K562 (cell line): ENCODE measurements around the gene IL11. TPM values are rescaled to one million over a fixed set of nuclear protein-coding genes. Genes with fewer than 3 reads are reported as not detected.

Source experiments
- ATF6 ChIP-seq: sonication (generic); formaldehyde crosslinking; IDR thresholded peaks from 2 replicates; pipeline ENCODE4 v1.4.0; 2020; ENCODE audit warnings: mild to moderate bottlenecking, missing genetic modification reagents
- E4F1 ChIP-seq: fragments of 250-450 bp; sonication (Bioruptor Pico); IDR thresholded peaks from 2 replicates; pipeline ENCODE4 v1.5.0; 2021; ENCODE audit warnings: mild to moderate bottlenecking, borderline replicate concordance
- EP300 ChIP-seq: IDR thresholded peaks from 2 replicates; pipeline ENCODE4 v1.6.1; 2012; ENCODE audit warnings: low read length, improper control_type of control experiment
- HOXB6 ChIP-seq: fragments of 250-450 bp; sonication (Bioruptor Pico); IDR thresholded peaks from 2 replicates; pipeline ENCODE4 v1.5.1; 2022; ENCODE audit warnings: mild to moderate bottlenecking, borderline replicate concordance
- L3MBTL2 ChIP-seq: fragments of 450-650 bp; IDR thresholded peaks from 2 replicates; pipeline ENCODE4 v1.6.1; 2016; ENCODE audit warnings: mild to moderate bottlenecking, moderate library complexity
- MLX ChIP-seq, 2 experiments: fragments of 450-650 bp in 1 of 2; sonication (generic) in 1 of 2; formaldehyde crosslinking; conservative IDR thresholded peaks; 2 replicates each; pipeline versions ENCODE4 v1.4.0 to v1.8.1; 2020 to 2022; ENCODE audit warnings: mild to moderate bottlenecking in 1 of 2, missing genetic modification reagents in 1 of 2
- MXI1 ChIP-seq: IDR thresholded peaks from 2 replicates; pipeline ENCODE4 v1.6.1; 2011; ENCODE audit warnings: low read depth, mild to moderate bottlenecking, improper control_type of control experiment, low read length
- NR0B1 ChIP-seq: fragments of 450-650 bp; IDR thresholded peaks from one replicate; pipeline ENCODE4 v1.6.1; 2018; ENCODE audit warnings: mild to moderate bottlenecking, moderate library complexity; ENCODE audit not compliant: partially characterized antibody
- PREB ChIP-seq: sonication (generic); formaldehyde crosslinking; IDR thresholded peaks from 2 replicates; pipeline ENCODE4 v1.8.1; 2023; ENCODE audit warnings: mild to moderate bottlenecking, missing genetic modification reagents
- RHOXF2B ChIP-seq: fragments of 250-450 bp; sonication (Bioruptor Pico); conservative IDR thresholded peaks from 2 replicates; pipeline ENCODE4 v1.5.1; 2021
- SAFB2 ChIP-seq: fragments of 200-400 bp; formaldehyde crosslinking; IDR thresholded peaks from 2 replicates; pipeline ENCODE4 v1.6.1; 2018; ENCODE audit warnings: borderline replicate concordance, low read length, low read depth, moderate library complexity; ENCODE audit not compliant: severe bottlenecking
- TSC22D4 ChIP-seq: fragments of 450-650 bp; IDR thresholded peaks from 2 replicates; pipeline ENCODE4 v1.6.1; 2016; ENCODE audit warnings: missing genetic modification characterization, missing biosample characterization, control low read depth
- ZFP30 ChIP-seq: fragments of 250-450 bp; sonication (Bioruptor Pico); IDR thresholded peaks from 2 replicates; pipeline ENCODE4 v1.8.0; 2022; ENCODE audit warnings: moderate library complexity, mild to moderate bottlenecking, inconsistent platforms, borderline replicate concordance
- ZNF512 ChIP-seq: IDR thresholded peaks from 2 replicates; pipeline ENCODE4 v1.6.1; 2016; ENCODE audit warnings: missing genetic modification characterization, missing compliant biosample characterization
- ZNF551 ChIP-seq: fragments of 250-450 bp; sonication (Bioruptor Pico); IDR thresholded peaks from 2 replicates; pipeline ENCODE4 v1.5.0; 2021; ENCODE audit warnings: mild to moderate bottlenecking, moderate library complexity
- ZNF639 ChIP-seq, 2 experiments: fragments of 200-800 bp in 1 of 2; sonication (Bioruptor generic) in 1 of 2; sonication (generic) in 1 of 2; formaldehyde crosslinking in 1 of 2; IDR thresholded peaks in 1 of 2; conservative IDR thresholded peaks in 1 of 2; 2 replicates each; pipeline versions ENCODE4 v1.5.0 to v1.6.1; 2016 to 2020; ENCODE audit warnings: missing compliant biosample characterization in 1 of 2, missing genetic modification characterization in 1 of 2, missing genetic modification reagents in 1 of 2
- ZZZ3 ChIP-seq: fragments of 450-650 bp; IDR thresholded peaks from 2 replicates; pipeline ENCODE4 v1.6.1; 2016; ENCODE audit warnings: antibody characterized with exemption, mild to moderate bottlenecking, moderate library complexity
- polyA plus RNA-seq, 8 experiments: library from polyadenylated mRNA; depleted of rRNA in 4 of 8; stranded (reverse) in 5 of 8; unstranded in 3 of 8; fragments of >200 nt; fragmentation: Nextera tagmentation in 2 of 8; fragmentation: Illumina TruSeq in 1 of 8; extraction: Ambion mirVana in 2 of 8; extraction: Trizol in 1 of 8; gene quantifications; 2 replicates each; pipeline versions ENCODE4 v1.2.1 to v1.2.3, GENCODE V29; 2011 to 2014; ENCODE audit warnings: inconsistent platforms in 1 of 8, missing spikeins in 1 of 8
- total RNA-seq, 7 experiments: library from RNA; depleted of rRNA in 6 of 7; stranded (reverse); fragments of >200 nt in 6 of 7; fragmentation: Illumina TruSeq in 2 of 7; extraction: Trizol in 2 of 7; gene quantifications; 2 replicates each; pipeline versions ENCODE4 v1.2.1 to v1.2.3, GENCODE V29; 2011 to 2021; ENCODE audit warnings: low replicate concordance in 1 of 7

IL11 gene
- total and polyA plus RNA-seq, 9 of the 15 experiments (the other 6 are each of a cell fraction or from before 2014, with no cell fraction given), result 0.04 to 0.42 (median 0.06) TPM; not detected in 6

- TF ChIP-seq E4F1 (CRISPR knock-in tag) (no peak), MLX (CRISPR knock-in tag; conservative IDR thresholded peaks at IDR 0.05) (no peak), MXI1 (no peak), ZNF512 (tag) (no peak), ATF6 (no peak), ZNF639 (CRISPR knock-in tag; conservative IDR thresholded peaks at IDR 0.05 in 1 of 2, IDR thresholded peaks at IDR 0.05 in 1 of 2) (no peak), RHOXF2B (no peak), EP300 (no peak), L3MBTL2 (no peak), PREB (no peak), ZZZ3 (no peak), SAFB2 (no peak), TSC22D4 (tag) (no peak), HOXB6 (CRISPR knock-in tag) (no peak), ZFP30 (CRISPR knock-in tag) (no peak), ZNF551 (CRISPR knock-in tag) (no peak), NR0B1 (no peak)
These were observed 38.2 kb upstream of the IL11 start (continued) for GRCh38 chr19:55408533-55408872.
